Esophagus squamous epithelium (tissue), 4 donors: ENCODE data around the gene PINK1.

Experiments
- CTCF ChIP-seq, 6 experiments: fragments of 450-650 bp in 4 of 6; fragments of 200-600 bp in 2 of 6; sonication (generic) in 2 of 6; IDR thresholded peaks; one replicate each; pipeline ENCODE4 v1.5.1; 2016 to 2019; ENCODE audit warnings: antibody characterized with exemption in 6 of 6, mild to moderate bottlenecking in 4 of 6, moderate library complexity in 4 of 6
- POLR2A ChIP-seq, 4 donors: fragments of 450-650 bp; IDR thresholded peaks; one replicate each; pipeline ENCODE4 v1.6.1; 2017; ENCODE audit warnings: antibody characterized with exemption in 4 of 4, mild to moderate bottlenecking in 4 of 4, moderate library complexity in 3 of 4

GRCh38 chr1:20587661-20588053, 45.6 kb upstream of the PINK1 start:
- TF ChIP-seq CTCF (IDR thresholded peaks at IDR 0.05) (no peak), POLR2A (IDR thresholded peaks at IDR 0.05) (no peak)
